Measurements from ENCODE around the gene USP25. TPM values are rescaled to one million over a fixed set of nuclear protein-coding genes. Genes with fewer than 3 reads are reported as not detected.
A peak's percentile ranks its signal among the peaks of the same experiment; 100 is the strongest.

The USP25 gene
- total RNA-seq, 1 experiment from 2014 or later: 35.1 TPM

GRCh38 chr21:15730484-15731242 lies 881 bp downstream of the USP25 start:
- H3K9me3 Mint-ChIP-seq: no peaks in the 10 kb centered on the region; a peak in 1 of 5 replicates
- Histone ChIP-seq H2BK15ac (ENCODE audit: low read depth, low read length) (no peak overlapping the region; the same call in 1 of the 2 replicates), H3K27ac (ENCODE audit: insufficient read length, low read depth, low read length) (peak overlapping the region; percentile 36), H3K4me2 (ENCODE audit: insufficient read depth, insufficient read length, low read length) (peak overlapping the region; percentile 95), H2BK12ac (ENCODE audit: insufficient read length, low read depth, low read length) (no peak overlapping the region), H3K9ac (ENCODE audit: extremely low read depth, insufficient read length, low read length) (peak overlapping the region; percentile 99), H2AK5ac (ENCODE audit: insufficient read length, low read length) (no peak overlapping the region), H3K56ac (ENCODE audit: insufficient read length, low read depth, low read length) (no peak overlapping the region), H2BK120ac (ENCODE audit: low read depth, low read length, poor library complexity, severe bottlenecking) (no peak overlapping the region), H3K79me2 (ENCODE audit: insufficient read depth, low read length) (peaks cover 24% of the 10 kb centered on the region; the same call in 1 of the 2 replicates), H4K5ac (ENCODE audit: insufficient read length, low read depth, low read length) (no peak overlapping the region), H3K9me3 (ENCODE audit: control insufficient read depth, low read depth, low read length) (no peaks in the 10 kb centered on the region), H4K8ac (replicated peaks; ENCODE audit: insufficient read length, low read depth, low read length) (no peak overlapping the region), H2BK20ac (ENCODE audit: low read depth, low read length, poor library complexity, severe bottlenecking) (no peak overlapping the region), H2BK5ac (ENCODE audit: insufficient read length, low read length) (peak overlapping the region; percentile 80), H4K20me1 (ENCODE audit: control insufficient read depth, insufficient read depth, insufficient read length) (no peaks in the 10 kb centered on the region), H2AFZ (ENCODE audit: low read length) (no peak overlapping the region), H3K27me3 (ENCODE audit: insufficient read depth, low read length) (no peaks in the 10 kb centered on the region), H3K23ac (ENCODE audit: insufficient read length, low read depth, low read length) (no peak overlapping the region), H4K91ac (ENCODE audit: insufficient read length, low read depth, low read length) (no peak overlapping the region), H3K14ac (ENCODE audit: insufficient read depth, low read length) (peak overlapping the region; percentile 86), H3K18ac (ENCODE audit: insufficient read length, low read depth, low read length) (peak overlapping the region; percentile 56), H3K4me1 (ENCODE audit: insufficient read depth, low read length) (no peaks in the 10 kb centered on the region; the same call in 1 of the 2 replicates), H3K79me1 (ENCODE audit: insufficient read depth, low read depth, low read length, poor library complexity, severe bottlenecking) (no peaks in the 10 kb centered on the region), H3K23me2 (ENCODE audit: insufficient read length, low read depth, low read length, poor library complexity, severe bottlenecking) (peaks cover 7% of the 10 kb centered on the region), H3T11ph (ENCODE audit: low read length) (no peak overlapping the region), H3K4ac (ENCODE audit: low read depth, low read length) (no peak overlapping the region)
- peak overlapping the region; percentile 92 to 95 for H3K4me3 Mint-ChIP-seq
- H3K4me1 Mint-ChIP-seq: peaks cover 33 to 39% of the 10 kb centered on the region in 2 experiments
- WGBS (ENCODE audit: extremely low coverage, insufficient read length, low lambda C conversion rate): no CpG with 5 or more reads among the region's 30 CpGs
- no peak for DNase-seq
- H3K27me3 Mint-ChIP-seq (ENCODE audit: low read depth): peaks cover 5% of the 10 kb centered on the region; the same call in 1 of the 2 replicates
- peaks cover 0 to 3% (median 0%) of the 10 kb centered on the region in 3 experiments; a peak in 1 of 7 replicates for H3K36me3 Mint-ChIP-seq (ENCODE audit: insufficient read depth in 1 of 3, low read depth in 3 of 3)
- TF ChIP-seq CTCF (conservative IDR thresholded peaks at IDR 0.05): no peak
- H3K27ac Mint-ChIP-seq: peak overlapping the region; percentile 93 to 97 (median 95)
